Thymus (tissue), 11 donors: ENCODE measurements around the gene GDF15. TPM values are rescaled to one million over a fixed set of nuclear protein-coding genes. Genes with fewer than 3 reads are reported as not detected.

ENCODE experiments used
- DNase-seq, 9 donors: peaks; one replicate each; pipeline ENCODE4 v3.0.0-alpha.2; 2013; ENCODE audit warnings: low spot score in 9 of 9, low read depth in 6 of 9, missing footprints in 1 of 9
- H3K27ac ChIP-seq, 2 donors: one replicate each; pipeline ENCODE4 v1.5.1; 2013; ENCODE audit warnings: control low read depth in 1 of 2, low read depth in 1 of 2, low read length in 1 of 2, mild to moderate bottlenecking in 1 of 2, moderate library complexity in 1 of 2
- H3K27me3 ChIP-seq, 2 donors: one replicate each; pipeline ENCODE4 v1.5.1; 2013; ENCODE audit warnings: low read length in 1 of 2; ENCODE audit not compliant: control insufficient read depth in 2 of 2, insufficient read depth in 1 of 2
- H3K36me3 ChIP-seq, 2 donors: one replicate each; pipeline ENCODE4 v1.5.1; 2013; ENCODE audit warnings: low read length in 1 of 2, mild to moderate bottlenecking in 1 of 2, moderate library complexity in 1 of 2; ENCODE audit not compliant: control insufficient read depth in 2 of 2, insufficient read depth in 2 of 2
- H3K4me1 ChIP-seq, 2 donors: one replicate each; pipeline ENCODE4 v1.5.1; 2013; ENCODE audit warnings: low read length in 2 of 2; ENCODE audit not compliant: control insufficient read depth in 2 of 2, insufficient read depth in 2 of 2
- H3K4me3 ChIP-seq, 2 donors: one replicate each; pipeline ENCODE4 v1.5.1; 2013; ENCODE audit warnings: low read length in 2 of 2, control low read depth in 1 of 2, mild to moderate bottlenecking in 1 of 2
- H3K9me3 ChIP-seq, 2 donors: one replicate each; pipeline ENCODE4 v1.5.1; 2013; ENCODE audit warnings: low read length in 1 of 2, mild to moderate bottlenecking in 1 of 2; ENCODE audit not compliant: control insufficient read depth in 2 of 2, insufficient read depth in 1 of 2
- WGBS: extraction: QIAGEN DNeasy Blood & Tissue Kit; methylation state at CpG from one replicate; pipeline ENCODE4 v1.1.7; 2013; 5-methylcytosine and 5-hydroxymethylcytosine counted together
- polyA plus RNA-seq: library from polyadenylated mRNA; stranded (reverse); fragments of 200-250 nt; gene quantifications from one replicate; pipeline ENCODE4 v1.2.3, GENCODE V29; 2013
- total RNA-seq: library from RNA; stranded (reverse); fragments of 120-200 nt; gene quantifications from one replicate; pipeline ENCODE4 v1.2.4, GENCODE V29; 2013
- donor health status: healthy.

Gene GDF15
- total and polyA plus RNA-seq, 2 donors = 0.42 to 2.2 TPM

- peaks cover 11 to 34% of the 10 kb centered on the region in 2 donors for H3K27me3 ChIP-seq
- no peak overlapping the region for H3K27ac ChIP-seq
- DNase-seq = no peak
Observed at GRCh38 chr19:18412610-18413239, 26.8 kb downstream of the GDF15 start.

GRCh38 chr19:18414504-18415177 lies 28.7 kb downstream of the GDF15 start:
- DNase-seq = no peak
- Histone ChIP-seq H3K36me3 (no peaks in the 10 kb centered on the region), H3K27ac (peak overlapping the region; percentile 31 to 86), H3K27me3 (peaks cover 22 to 47% of the 10 kb centered on the region in 2 donors), H3K4me1 (peaks cover 31 to 53% of the 10 kb centered on the region in 2 donors), H3K9me3 (peaks cover 0 to 8% of the 10 kb centered on the region in 2 donors), H3K4me3 (peak overlapping the region in 1 of 2 donors; percentile 30)
- WGBS = 16% methylated on average over 11 of the region's 11 CpGs

More at GRCh38 chr19:18412610-18413239, 26.8 kb downstream of the GDF15 start:
- H3K4me3 ChIP-seq = no peak overlapping the region
- peaks cover 18 to 42% of the 10 kb centered on the region in 2 donors for H3K4me1 ChIP-seq
- no peaks in the 10 kb centered on the region for H3K36me3 ChIP-seq
- 92% methylated on average over 16 of the region's 16 CpGs for WGBS
- peaks cover 0 to 5% of the 10 kb centered on the region in 2 donors for H3K9me3 ChIP-seq

- Histone ChIP-seq H3K27me3 (peaks cover 22 to 53% of the 10 kb centered on the region in 2 donors), H3K36me3 (no peaks in the 10 kb centered on the region), H3K27ac (peak overlapping the region; percentile 31 to 86), H3K9me3 (peaks cover 0 to 8% of the 10 kb centered on the region in 2 donors), H3K4me3 (peak overlapping the region in 1 of 2 donors; percentile 30), H3K4me1 (peaks cover 38 to 59% of the 10 kb centered on the region in 2 donors)
- WGBS = 7% methylated on average over 25 of the region's 25 CpGs
- DNase-seq = peak in 1 of 9 donors; percentile 61
Observed at GRCh38 chr19:18415178-18415867, 29.4 kb downstream of the GDF15 start.

GRCh38 chr19:18416778-18417249 lies 30.9 kb downstream of the GDF15 start:
- H3K9me3 ChIP-seq = peaks cover 0 to 8% of the 10 kb centered on the region in 2 donors
- peak overlapping the region; percentile 75 to 86 for H3K27ac ChIP-seq
- WGBS = 2% methylated on average over 44 of the region's 44 CpGs
- peak in 1 of 9 donors; percentile 67 for DNase-seq
- peaks cover 40 to 74% of the 10 kb centered on the region in 2 donors for H3K4me1 ChIP-seq
- H3K4me3 ChIP-seq = peak overlapping the region in 1 of 2 donors; percentile 38
- H3K27me3 ChIP-seq = peaks cover 22 to 53% of the 10 kb centered on the region in 2 donors
- H3K36me3 ChIP-seq = no peaks in the 10 kb centered on the region

- Histone ChIP-seq H3K27ac (peak overlapping the region; percentile 75 to 82), H3K9me3 (peaks cover 0 to 8% of the 10 kb centered on the region in 2 donors), H3K27me3 (peaks cover 22 to 53% of the 10 kb centered on the region in 2 donors), H3K4me1 (peaks cover 44 to 80% of the 10 kb centered on the region in 2 donors), H3K36me3 (no peaks in the 10 kb centered on the region), H3K4me3 (peak overlapping the region in 1 of 2 donors; percentile 38)
- 1% methylated on average over 53 of the region's 53 CpGs for WGBS
- peak in 1 of 9 donors; percentile 53 for DNase-seq
Observed at GRCh38 chr19:18417250-18418028, 31.5 kb downstream of the GDF15 start.

- peak overlapping the region in 1 of 2 donors; percentile 36 for H3K27ac ChIP-seq
- no peak overlapping the region for H3K4me3 ChIP-seq
- no peaks in the 10 kb centered on the region for H3K36me3 ChIP-seq
- DNase-seq = no peak
- WGBS = 13% methylated on average over 30 of the region's 30 CpGs
- peaks cover 22 to 53% of the 10 kb centered on the region in 2 donors for H3K27me3 ChIP-seq
- H3K9me3 ChIP-seq = peaks cover 0 to 8% of the 10 kb centered on the region in 2 donors
- H3K4me1 ChIP-seq = peaks cover 50 to 86% of the 10 kb centered on the region in 2 donors
Observed at GRCh38 chr19:18418029-18418482, 32.1 kb downstream of the GDF15 start.

GRCh38 chr19:18418483-18419194 lies 32.7 kb downstream of the GDF15 start:
- Histone ChIP-seq H3K27ac (peak overlapping the region; percentile 20 to 75), H3K27me3 (peaks cover 22 to 53% of the 10 kb centered on the region in 2 donors), H3K9me3 (peaks cover 0 to 8% of the 10 kb centered on the region in 2 donors), H3K4me1 (peaks cover 50 to 92% of the 10 kb centered on the region in 2 donors), H3K36me3 (no peaks in the 10 kb centered on the region), H3K4me3 (peak overlapping the region; percentile 29 to 66)
- WGBS = 33% methylated on average over 39 of the region's 39 CpGs
- DNase-seq = no peak
